OCI-LY1 (cell line): Measurements from ENCODE around the gene EPB41L1.

Source experiments
- CTCF ChIP-seq: fragments of 200-600 bp; sonication (generic), shearing (Covaris generic); IDR thresholded peaks from 2 replicates; pipeline ENCODE4 v1.5.1; 2017; ENCODE audit warnings: mild to moderate bottlenecking, antibody characterized with exemption, low read length, moderate library complexity, mixed read lengths
- EZH2 ChIP-seq: fragments of 200-600 bp; sonication (generic), shearing (Covaris generic); IDR thresholded peaks from 2 replicates; pipeline ENCODE4 v1.8.0; 2017; ENCODE audit warnings: borderline replicate concordance, mixed run types, mild to moderate bottlenecking, antibody characterized with exemption, low read length, moderate library complexity, mixed read lengths

GRCh38 chr20:36184816-36185776, 30.6 kb downstream of the EPB41L1 start:
- TF ChIP-seq CTCF: no peak
- no peak for TF ChIP-seq EZH2
